Gastroesophageal sphincter (tissue), 4 donors: ENCODE measurements around the gene PTPN5. TPM values are rescaled to one million over a fixed set of nuclear protein-coding genes. Genes with fewer than 3 reads are reported as not detected.

Experiments used
- ATAC-seq: fragments of 150-250 bp; one replicate; pipeline ENCODE4 v1.9.1; 2016; ENCODE audit warnings: mild to moderate bottlenecking, moderate library complexity
- H3K27ac ChIP-seq, 4 donors: fragments of 200-600 bp; sonication (generic) in 3 of 4; 1 replicate in 3 of 4; 2 replicates in 1 of 4; pipeline ENCODE4 v1.5.1; 2016 to 2019
- H3K27me3 ChIP-seq: fragments of 200-600 bp; sonication (generic); one replicate; pipeline ENCODE4 v1.5.1; 2019
- H3K36me3 ChIP-seq, 2 donors: fragments of 200-600 bp; sonication (generic); one replicate each; pipeline ENCODE4 v1.5.1; 2019; ENCODE audit warnings: control low read depth in 1 of 2
- H3K4me1 ChIP-seq, 3 donors: fragments of 200-600 bp; sonication (generic); 1 replicate in 2 of 3; 2 replicates in 1 of 3; pipeline ENCODE4 v1.5.1; 2016 to 2019; ENCODE audit warnings: control low read depth in 2 of 3
- H3K4me3 ChIP-seq, 2 donors: fragments of 200-600 bp; sonication (generic); one replicate each; pipeline ENCODE4 v1.5.1; 2019; ENCODE audit warnings: mild to moderate bottlenecking in 1 of 2, moderate library complexity in 1 of 2
- H3K9me3 ChIP-seq, 3 donors: fragments of 200-600 bp; sonication (generic); one replicate each; pipeline ENCODE4 v1.5.1; 2017 to 2019; ENCODE audit warnings: control low read depth in 2 of 3
- CTCF ChIP-seq, 4 experiments: fragments of 200-600 bp in 2 of 4; fragments of 450-650 bp in 2 of 4; sonication (generic) in 1 of 4; IDR thresholded peaks; one replicate each; pipeline ENCODE4 v1.5.1; 2017 to 2019; ENCODE audit warnings: antibody characterized with exemption in 4 of 4, mild to moderate bottlenecking in 2 of 4, moderate library complexity in 2 of 4
- EP300 ChIP-seq: sonication (generic); formaldehyde crosslinking; IDR thresholded peaks from one replicate; pipeline ENCODE4 v1.6.1; 2017; ENCODE audit warnings: antibody characterized with exemption, mild to moderate bottlenecking
- POLR2A ChIP-seq, 2 donors: fragments of 450-650 bp; IDR thresholded peaks; one replicate each; pipeline ENCODE4 v1.6.1; 2017; ENCODE audit warnings: antibody characterized with exemption in 2 of 2, mild to moderate bottlenecking in 2 of 2, moderate library complexity in 1 of 2
- POLR2AphosphoS5 ChIP-seq: sonication (generic); formaldehyde crosslinking; IDR thresholded peaks from one replicate; pipeline ENCODE4 v1.6.1; 2017; ENCODE audit warnings: antibody characterized with exemption
- WGBS, 2 donors: methylation state at CpG; one replicate each; pipeline ENCODE4 v1.1.5; 2018; ENCODE audit warnings: low coverage in 1 of 2; 5-methylcytosine and 5-hydroxymethylcytosine counted together
- total RNA-seq, 4 donors: library from RNA; depleted of rRNA; stranded (reverse); fragments of >200 nt; gene quantifications; one replicate each; pipeline ENCODE4 v1.1.0, GENCODE V29; 2016

The PTPN5 gene
- total RNA-seq, 4 donors from 2014 or later, result 1.3 to 4.4 (median 3.8) TPM

GRCh38 chr11:18773104-18773503 is 18.5 kb downstream of the PTPN5 start:
- H3K27ac ChIP-seq, result no peak overlapping the region
- no peak for ATAC-seq
- no peak overlapping the region for H3K4me3 ChIP-seq
- 50 to 66% methylated on average over 1 to 6 of the region's 8 CpGs for WGBS, 2 donors
- H3K27me3 ChIP-seq, result peaks cover 41% of the 10 kb centered on the region
- no peaks in the 10 kb centered on the region for H3K4me1 ChIP-seq
- TF ChIP-seq EP300 (no peak), POLR2A (IDR thresholded peaks at IDR 0.05) (no peak), POLR2AphosphoS5 (no peak), CTCF (IDR thresholded peaks at IDR 0.05) (no peak)
- no peaks in the 10 kb centered on the region for H3K36me3 ChIP-seq
- H3K9me3 ChIP-seq, result no peaks in the 10 kb centered on the region

GRCh38 chr11:18772211-18772610 is 19.4 kb downstream of the PTPN5 start:
- no peak overlapping the region for H3K27ac ChIP-seq
- TF ChIP-seq POLR2AphosphoS5 (no peak), POLR2A (IDR thresholded peaks at IDR 0.05) (no peak), EP300 (no peak), CTCF (IDR thresholded peaks at IDR 0.05) (no peak)
- H3K4me3 ChIP-seq, result no peak overlapping the region
- peaks cover 41% of the 10 kb centered on the region for H3K27me3 ChIP-seq
- 50% methylated on average over 3 of the region's 5 CpGs; no CpG with 5 or more reads in 1 of the 2 donors for WGBS, 2 donors
- H3K36me3 ChIP-seq, result no peaks in the 10 kb centered on the region
- ATAC-seq, result no peak
- H3K4me1 ChIP-seq, result no peaks in the 10 kb centered on the region
- H3K9me3 ChIP-seq, result no peaks in the 10 kb centered on the region

- Histone ChIP-seq H3K4me3 (no peak overlapping the region), H3K4me1 (no peaks in the 10 kb centered on the region), H3K36me3 (no peaks in the 10 kb centered on the region), H3K27ac (no peak overlapping the region), H3K27me3 (peaks cover 41% of the 10 kb centered on the region), H3K9me3 (no peaks in the 10 kb centered on the region)
- no peak for ATAC-seq
- TF ChIP-seq CTCF (IDR thresholded peaks at IDR 0.05) (no peak), EP300 (no peak), POLR2AphosphoS5 (no peak), POLR2A (IDR thresholded peaks at IDR 0.05) (no peak)
- WGBS, 2 donors, result 78 to 80% methylated on average over 6 to 9 of the region's 13 CpGs
Measured at GRCh38 chr11:18771266-18772035, 20.1 kb downstream of the PTPN5 start.

- no peaks in the 10 kb centered on the region for H3K4me1 ChIP-seq
- 45 to 60% methylated on average over 5 to 8 of the region's 11 CpGs for WGBS, 2 donors
- no peak overlapping the region for H3K27ac ChIP-seq
- no peak for ATAC-seq
- no peaks in the 10 kb centered on the region for H3K36me3 ChIP-seq
- no peak for TF ChIP-seq POLR2A (IDR thresholded peaks at IDR 0.05)
- no peak for TF ChIP-seq EP300
- TF ChIP-seq CTCF (IDR thresholded peaks at IDR 0.05), result no peak
- TF ChIP-seq POLR2AphosphoS5, result no peak
- no peaks in the 10 kb centered on the region for H3K9me3 ChIP-seq
- H3K27me3 ChIP-seq, result peaks cover 35% of the 10 kb centered on the region
- no peak overlapping the region for H3K4me3 ChIP-seq
Measured at GRCh38 chr11:18770479-18771125, 21.0 kb downstream of the PTPN5 start.
